ENCODE measurements around the gene RNF213.

DNA sequence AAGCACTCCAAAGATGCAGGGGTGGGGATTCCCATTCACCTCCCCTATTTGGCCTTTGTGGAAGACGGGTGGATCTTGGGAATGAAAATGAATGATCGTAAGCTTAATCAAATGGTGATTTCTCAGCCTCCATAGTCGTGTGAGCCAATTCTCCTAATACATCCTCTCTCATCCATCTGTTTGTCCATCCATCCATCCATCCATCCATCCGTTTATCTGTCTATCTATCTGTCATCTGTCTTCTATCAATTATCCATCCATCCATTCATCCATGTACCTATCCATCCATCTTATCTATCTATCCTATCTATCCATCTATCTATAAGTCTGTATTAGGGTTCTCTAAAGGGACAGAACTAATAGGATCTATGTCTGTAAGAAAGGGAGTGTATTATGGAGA lies 7.8 kb downstream of the RNF213 start:
- TF ChIP-seq, protein P1, sequence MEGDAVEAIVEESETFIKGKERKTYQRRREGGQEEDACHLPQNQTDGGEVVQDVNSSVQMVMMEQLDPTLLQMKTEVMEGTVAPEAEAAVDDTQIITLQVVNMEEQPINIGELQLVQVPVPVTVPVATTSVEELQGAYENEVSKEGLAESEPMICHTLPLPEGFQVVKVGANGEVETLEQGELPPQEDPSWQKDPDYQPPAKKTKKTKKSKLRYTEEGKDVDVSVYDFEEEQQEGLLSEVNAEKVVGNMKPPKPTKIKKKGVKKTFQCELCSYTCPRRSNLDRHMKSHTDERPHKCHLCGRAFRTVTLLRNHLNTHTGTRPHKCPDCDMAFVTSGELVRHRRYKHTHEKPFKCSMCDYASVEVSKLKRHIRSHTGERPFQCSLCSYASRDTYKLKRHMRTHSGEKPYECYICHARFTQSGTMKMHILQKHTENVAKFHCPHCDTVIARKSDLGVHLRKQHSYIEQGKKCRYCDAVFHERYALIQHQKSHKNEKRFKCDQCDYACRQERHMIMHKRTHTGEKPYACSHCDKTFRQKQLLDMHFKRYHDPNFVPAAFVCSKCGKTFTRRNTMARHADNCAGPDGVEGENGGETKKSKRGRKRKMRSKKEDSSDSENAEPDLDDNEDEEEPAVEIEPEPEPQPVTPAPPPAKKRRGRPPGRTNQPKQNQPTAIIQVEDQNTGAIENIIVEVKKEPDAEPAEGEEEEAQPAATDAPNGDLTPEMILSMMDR (IDR thresholded peaks at IDR 0.05; ENCODE audit: low read length), result no peak
- no peak for TF ChIP-seq EZH2 (IDR thresholded peaks at IDR 0.05; ENCODE audit: borderline replicate concordance, low read length)
